ENCODE measurements around the gene CDH3. TPM values are rescaled to one million over a fixed set of nuclear protein-coding genes. Genes with fewer than 3 reads are reported as not detected.

CDH3 gene
- total RNA-seq, 1 donor from 2014 or later: 14.1 TPM

DNA sequence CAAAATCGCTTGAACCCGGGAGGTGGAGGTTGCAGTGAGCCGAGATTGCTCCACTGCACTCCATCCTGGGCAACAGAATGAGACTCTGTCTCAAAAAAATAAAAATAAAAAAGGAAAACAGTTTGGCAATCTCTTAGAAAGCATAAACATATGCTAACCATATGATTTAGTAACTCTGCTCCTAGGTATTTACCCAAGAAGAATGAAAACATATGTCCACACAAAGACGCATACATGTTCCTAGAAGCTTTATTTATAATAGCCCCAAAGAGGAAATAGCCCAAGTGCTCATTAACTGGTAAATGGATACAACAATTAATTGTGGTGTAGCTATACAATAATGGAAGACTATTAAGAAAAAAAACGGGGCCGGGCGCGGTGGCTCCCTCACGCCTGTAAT, 73.5 kb downstream of the CDH3 start:
- H3K36me3 Mint-ChIP-seq (ENCODE audit: low read depth, unreplicated experiment): no peaks in the 10 kb centered on the region
- Histone ChIP-seq H4K20me1 (ENCODE audit: insufficient read depth, low read length) (no peaks in the 10 kb centered on the region), H3K27ac (ENCODE audit: low read depth, low read length) (no peak overlapping the region), H3K4me2 (ENCODE audit: low read length) (no peak overlapping the region), H3K79me2 (ENCODE audit: insufficient read depth, low read length) (no peaks in the 10 kb centered on the region), H3K4me1 (ENCODE audit: insufficient read depth, low read length) (no peaks in the 10 kb centered on the region), H2AFZ (ENCODE audit: low read depth, low read length) (no peak overlapping the region), H3K27me3 (ENCODE audit: insufficient read depth, low read length) (no peaks in the 10 kb centered on the region), H3K4me3 (ENCODE audit: insufficient read depth, low read depth, low read length) (no peak overlapping the region), H3K36me3 (ENCODE audit: insufficient read depth, low read length) (no peaks in the 10 kb centered on the region), H3K9ac (ENCODE audit: low read length) (no peak overlapping the region), H3K9me3 (ENCODE audit: insufficient read depth, low read depth, low read length) (no peaks in the 10 kb centered on the region)
- DNase-seq (ENCODE audit: low read depth) (no peak), FAIRE-seq (no peak)
- H3K27me3 Mint-ChIP-seq (ENCODE audit: low read depth, unreplicated experiment): peaks cover 7% of the 10 kb centered on the region
- H3K9me3 Mint-ChIP-seq (ENCODE audit: unreplicated experiment): peaks cover 1% of the 10 kb centered on the region
- H3K4me1 Mint-ChIP-seq (ENCODE audit: low read depth, unreplicated experiment): no peaks in the 10 kb centered on the region
- TF ChIP-seq EZH2 (IDR thresholded peaks at IDR 0.05; ENCODE audit: insufficient read depth, low read length) (no peak), CTCF (IDR thresholded peaks at IDR 0.05; ENCODE audit: insufficient read depth, low read depth, low read length) (no peak)
- H3K4me3 Mint-ChIP-seq (ENCODE audit: unreplicated experiment): no peak overlapping the region
- no peak overlapping the region for H3K27ac Mint-ChIP-seq (ENCODE audit: unreplicated experiment)

GRCh38 chr16:68719993-68720489, 74.9 kb downstream of the CDH3 start:
- no peak for TF ChIP-seq EZH2 (IDR thresholded peaks at IDR 0.05; ENCODE audit: insufficient read depth, low read length)
- TF ChIP-seq CTCF (IDR thresholded peaks at IDR 0.05; ENCODE audit: insufficient read depth, low read depth, low read length): no peak
- no peak overlapping the region for H3K9ac ChIP-seq (ENCODE audit: low read length)
- no peaks in the 10 kb centered on the region for H3K36me3 Mint-ChIP-seq (ENCODE audit: low read depth, unreplicated experiment)
- H3K4me3 Mint-ChIP-seq (ENCODE audit: unreplicated experiment): no peak overlapping the region
- no peaks in the 10 kb centered on the region for H3K4me1 Mint-ChIP-seq (ENCODE audit: low read depth, unreplicated experiment)
- DNase-seq (ENCODE audit: low read depth) (no peak), FAIRE-seq (no peak)
- no peaks in the 10 kb centered on the region for H3K4me1 ChIP-seq (ENCODE audit: insufficient read depth, low read length)
- no peak overlapping the region for H3K27ac ChIP-seq (ENCODE audit: low read depth, low read length)
- no peaks in the 10 kb centered on the region for H3K9me3 ChIP-seq (ENCODE audit: insufficient read depth, low read depth, low read length)
- H3K4me3 ChIP-seq (ENCODE audit: insufficient read depth, low read depth, low read length): no peak overlapping the region
- H4K20me1 ChIP-seq (ENCODE audit: insufficient read depth, low read length): no peaks in the 10 kb centered on the region
- H3K27me3 Mint-ChIP-seq (ENCODE audit: low read depth, unreplicated experiment): peaks cover 3% of the 10 kb centered on the region
- H3K9me3 Mint-ChIP-seq (ENCODE audit: unreplicated experiment): peaks cover 1% of the 10 kb centered on the region
- no peak overlapping the region for H2AFZ ChIP-seq (ENCODE audit: low read depth, low read length)
- no peaks in the 10 kb centered on the region for H3K27me3 ChIP-seq (ENCODE audit: insufficient read depth, low read length)
- no peaks in the 10 kb centered on the region for H3K36me3 ChIP-seq (ENCODE audit: insufficient read depth, low read length)
- no peak overlapping the region for H3K27ac Mint-ChIP-seq (ENCODE audit: unreplicated experiment)
- H3K4me2 ChIP-seq (ENCODE audit: low read length): no peak overlapping the region
- no peaks in the 10 kb centered on the region for H3K79me2 ChIP-seq (ENCODE audit: insufficient read depth, low read length)

DNA sequence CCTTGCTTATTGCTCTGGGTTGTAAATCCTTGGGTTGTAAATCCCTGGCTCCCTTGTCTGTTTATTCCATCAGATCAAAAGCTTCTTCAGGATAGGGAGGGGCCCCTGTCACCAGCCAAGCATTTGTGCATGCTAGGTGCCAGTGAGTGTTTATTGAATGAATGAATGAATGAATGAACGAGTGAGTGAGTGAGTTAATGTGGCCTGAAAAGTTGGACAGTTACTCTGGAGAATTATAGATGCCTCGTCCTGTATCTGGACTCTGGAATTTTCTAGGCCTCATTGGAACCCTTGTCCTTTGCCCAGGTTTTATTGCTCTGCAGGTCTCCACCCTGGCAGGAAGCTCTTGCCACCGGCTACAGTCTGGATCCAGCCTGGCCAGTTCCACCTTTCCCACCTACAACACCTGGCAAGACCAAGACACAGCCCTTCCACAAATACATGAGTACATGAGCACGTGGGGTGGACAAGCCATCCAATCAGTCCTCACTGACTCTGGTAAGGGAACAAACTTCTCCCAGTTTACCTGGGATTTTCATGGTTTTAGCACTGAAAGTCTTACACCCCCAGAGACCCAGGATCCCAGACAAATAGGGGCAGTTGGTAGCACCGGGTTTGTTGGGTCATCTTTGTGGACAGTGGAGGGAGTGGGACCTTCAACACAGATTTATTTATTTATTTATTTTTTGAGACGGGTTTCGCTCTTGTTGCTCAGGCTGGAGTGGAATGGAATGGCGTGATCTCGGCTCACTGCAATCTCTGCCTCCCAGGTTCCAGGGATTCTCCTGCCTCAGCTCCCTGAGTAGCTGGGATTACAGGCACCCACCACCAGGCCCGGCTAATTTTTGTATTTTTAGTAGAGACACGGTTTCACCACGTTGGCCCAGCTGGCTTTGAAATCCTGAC, 77.3 kb downstream of the CDH3 start:
- H3K4me3 Mint-ChIP-seq (ENCODE audit: unreplicated experiment): no peak overlapping the region
- H3K9me3 Mint-ChIP-seq (ENCODE audit: unreplicated experiment): peaks cover 1% of the 10 kb centered on the region
- no peaks in the 10 kb centered on the region for H3K27me3 ChIP-seq (ENCODE audit: insufficient read depth, low read length)
- no peak for TF ChIP-seq CTCF (IDR thresholded peaks at IDR 0.05; ENCODE audit: insufficient read depth, low read depth, low read length)
- no peak for TF ChIP-seq EZH2 (IDR thresholded peaks at IDR 0.05; ENCODE audit: insufficient read depth, low read length)
- no peaks in the 10 kb centered on the region for H3K9me3 ChIP-seq (ENCODE audit: insufficient read depth, low read depth, low read length)
- peaks cover 3% of the 10 kb centered on the region for H3K27me3 Mint-ChIP-seq (ENCODE audit: low read depth, unreplicated experiment)
- H3K36me3 ChIP-seq (ENCODE audit: insufficient read depth, low read length): no peaks in the 10 kb centered on the region
- no peaks in the 10 kb centered on the region for H4K20me1 ChIP-seq (ENCODE audit: insufficient read depth, low read length)
- no peaks in the 10 kb centered on the region for H3K4me1 Mint-ChIP-seq (ENCODE audit: low read depth, unreplicated experiment)
- H2AFZ ChIP-seq (ENCODE audit: low read depth, low read length): no peak overlapping the region
- no peak overlapping the region for H3K4me3 ChIP-seq (ENCODE audit: insufficient read depth, low read depth, low read length)
- no peak overlapping the region for H3K27ac Mint-ChIP-seq (ENCODE audit: unreplicated experiment)
- H3K4me1 ChIP-seq (ENCODE audit: insufficient read depth, low read length): no peaks in the 10 kb centered on the region
- FAIRE-seq (no peak), DNase-seq (ENCODE audit: low read depth) (no peak)
- no peak overlapping the region for H3K9ac ChIP-seq (ENCODE audit: low read length)
- H3K79me2 ChIP-seq (ENCODE audit: insufficient read depth, low read length): no peaks in the 10 kb centered on the region
- no peak overlapping the region for H3K27ac ChIP-seq (ENCODE audit: low read depth, low read length)
- H3K4me2 ChIP-seq (ENCODE audit: low read length): no peak overlapping the region
- H3K36me3 Mint-ChIP-seq (ENCODE audit: low read depth, unreplicated experiment): no peaks in the 10 kb centered on the region
